Mesothelial cell of epicardium (in vitro differentiated cells): ENCODE measurements around the gene ATP8B1. TPM values are rescaled to one million over a fixed set of nuclear protein-coding genes. Genes with fewer than 3 reads are reported as not detected.
A peak's percentile ranks its signal among the peaks of the same experiment; 100 is the strongest.

ENCODE experiments used
- DNase-seq, 2 experiments: peaks; one replicate each; pipeline ENCODE4 v3.0.0; 2021; ENCODE audit warnings: low spot score in 2 of 2; ENCODE audit not compliant: unreplicated experiment in 2 of 2
- H3K27ac Mint-ChIP-seq: 2 replicates; pipeline ENCODE4 v1.8.0; 2021; ENCODE audit warnings: mixed read lengths
- H3K27me3 Mint-ChIP-seq: 2 replicates; pipeline ENCODE4 v1.8.0; 2021; ENCODE audit warnings: low read depth, mixed read lengths
- H3K36me3 Mint-ChIP-seq: 2 replicates; pipeline ENCODE4 v1.8.0; 2021; ENCODE audit warnings: mixed read lengths
- H3K4me1 Mint-ChIP-seq: 2 replicates; pipeline ENCODE4 v1.8.0; 2021; ENCODE audit warnings: mixed read lengths
- H3K4me3 Mint-ChIP-seq: 2 replicates; pipeline ENCODE4 v1.8.0; 2021; ENCODE audit warnings: mild to moderate bottlenecking, moderate library complexity, mixed read lengths
- H3K9me3 Mint-ChIP-seq: 2 replicates; pipeline ENCODE4 v1.8.0; 2021; ENCODE audit warnings: mixed read lengths
- total RNA-seq: library from RNA; stranded (reverse); gene quantifications from 3 replicates; pipeline ENCODE4 v1.2.1, GENCODE V29; 2021
- TF ChIP-seq, protein P1 (sequence below): fragments of 200-600 bp; sonication (generic); IDR thresholded peaks from one replicate; pipeline ENCODE4 v1.5.0; 2021; ENCODE audit warnings: antibody characterized with exemption; ENCODE audit not compliant: unreplicated experiment

ATP8B1 gene
- total RNA-seq, 1 donor from 2014 or later, result 14.1 TPM

DNA sequence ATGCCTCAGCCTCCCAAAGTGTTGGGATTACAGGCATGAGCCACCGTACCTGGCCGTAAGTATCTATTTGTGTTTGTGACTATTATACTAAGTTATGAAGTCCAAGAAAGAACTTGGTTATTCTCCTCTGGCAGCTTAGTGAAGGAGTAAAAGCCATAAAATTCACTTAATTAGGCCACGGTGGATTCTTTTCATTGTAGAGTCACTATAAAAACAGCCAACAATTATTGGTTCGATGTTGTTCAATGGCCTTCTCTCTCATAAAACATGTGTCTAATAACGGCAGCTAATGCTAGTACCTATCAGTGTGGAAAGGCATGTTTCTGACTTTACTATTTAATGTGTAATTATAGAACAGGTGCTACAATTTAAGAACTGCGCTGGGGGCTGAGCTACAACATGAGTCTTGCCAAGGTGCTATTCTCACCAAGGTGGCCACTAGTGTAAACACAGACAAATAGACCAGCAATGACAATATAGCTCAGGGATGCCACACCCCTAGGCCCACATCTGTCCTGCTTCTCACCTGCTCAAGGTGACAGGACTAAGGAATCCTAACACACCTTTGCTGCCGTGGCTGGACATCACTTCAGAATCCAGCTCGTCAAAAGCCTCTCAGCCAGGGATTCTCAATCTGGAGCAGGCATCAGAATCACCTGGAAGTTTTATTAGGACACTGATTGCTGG, 17.2 kb downstream of the ATP8B1 start:
- H3K4me1 Mint-ChIP-seq, result peaks cover 63% of the 10 kb centered on the region

DNA sequence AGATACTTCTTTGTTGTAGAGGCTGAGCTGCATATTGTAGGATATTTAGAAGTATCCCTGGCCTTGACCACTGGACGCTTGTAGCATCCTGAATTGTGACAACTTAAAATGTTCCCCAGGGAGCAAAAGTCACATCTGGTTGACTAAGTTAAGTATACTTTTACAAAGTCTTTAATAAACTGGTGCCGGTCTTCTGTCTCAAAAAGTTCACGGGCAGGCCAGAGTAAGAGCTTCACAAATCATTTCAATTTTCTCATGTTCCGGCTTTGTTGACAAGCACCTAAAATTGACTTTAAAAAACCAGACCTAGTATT, 18.4 kb downstream of the ATP8B1 start:
- TF ChIP-seq, protein P1, sequence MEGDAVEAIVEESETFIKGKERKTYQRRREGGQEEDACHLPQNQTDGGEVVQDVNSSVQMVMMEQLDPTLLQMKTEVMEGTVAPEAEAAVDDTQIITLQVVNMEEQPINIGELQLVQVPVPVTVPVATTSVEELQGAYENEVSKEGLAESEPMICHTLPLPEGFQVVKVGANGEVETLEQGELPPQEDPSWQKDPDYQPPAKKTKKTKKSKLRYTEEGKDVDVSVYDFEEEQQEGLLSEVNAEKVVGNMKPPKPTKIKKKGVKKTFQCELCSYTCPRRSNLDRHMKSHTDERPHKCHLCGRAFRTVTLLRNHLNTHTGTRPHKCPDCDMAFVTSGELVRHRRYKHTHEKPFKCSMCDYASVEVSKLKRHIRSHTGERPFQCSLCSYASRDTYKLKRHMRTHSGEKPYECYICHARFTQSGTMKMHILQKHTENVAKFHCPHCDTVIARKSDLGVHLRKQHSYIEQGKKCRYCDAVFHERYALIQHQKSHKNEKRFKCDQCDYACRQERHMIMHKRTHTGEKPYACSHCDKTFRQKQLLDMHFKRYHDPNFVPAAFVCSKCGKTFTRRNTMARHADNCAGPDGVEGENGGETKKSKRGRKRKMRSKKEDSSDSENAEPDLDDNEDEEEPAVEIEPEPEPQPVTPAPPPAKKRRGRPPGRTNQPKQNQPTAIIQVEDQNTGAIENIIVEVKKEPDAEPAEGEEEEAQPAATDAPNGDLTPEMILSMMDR, result no peak
- H3K27me3 Mint-ChIP-seq, result no peaks in the 10 kb centered on the region
- H3K36me3 Mint-ChIP-seq, result no peaks in the 10 kb centered on the region
- no peak for DNase-seq
- no peaks in the 10 kb centered on the region for H3K9me3 Mint-ChIP-seq
- peak overlapping the region; percentile 93 for H3K27ac Mint-ChIP-seq
- H3K4me3 Mint-ChIP-seq, result no peak overlapping the region
- H3K4me1 Mint-ChIP-seq, result peaks cover 71% of the 10 kb centered on the region

More for the DNA sequence above, 17.2 kb downstream of the ATP8B1 start:
- no peak for DNase-seq
- Mint-ChIP-seq H3K27ac (no peak overlapping the region), H3K9me3 (no peaks in the 10 kb centered on the region), H3K27me3 (no peaks in the 10 kb centered on the region), H3K4me3 (no peak overlapping the region), H3K36me3 (no peaks in the 10 kb centered on the region)
- TF ChIP-seq, protein P1, result no peak

DNA sequence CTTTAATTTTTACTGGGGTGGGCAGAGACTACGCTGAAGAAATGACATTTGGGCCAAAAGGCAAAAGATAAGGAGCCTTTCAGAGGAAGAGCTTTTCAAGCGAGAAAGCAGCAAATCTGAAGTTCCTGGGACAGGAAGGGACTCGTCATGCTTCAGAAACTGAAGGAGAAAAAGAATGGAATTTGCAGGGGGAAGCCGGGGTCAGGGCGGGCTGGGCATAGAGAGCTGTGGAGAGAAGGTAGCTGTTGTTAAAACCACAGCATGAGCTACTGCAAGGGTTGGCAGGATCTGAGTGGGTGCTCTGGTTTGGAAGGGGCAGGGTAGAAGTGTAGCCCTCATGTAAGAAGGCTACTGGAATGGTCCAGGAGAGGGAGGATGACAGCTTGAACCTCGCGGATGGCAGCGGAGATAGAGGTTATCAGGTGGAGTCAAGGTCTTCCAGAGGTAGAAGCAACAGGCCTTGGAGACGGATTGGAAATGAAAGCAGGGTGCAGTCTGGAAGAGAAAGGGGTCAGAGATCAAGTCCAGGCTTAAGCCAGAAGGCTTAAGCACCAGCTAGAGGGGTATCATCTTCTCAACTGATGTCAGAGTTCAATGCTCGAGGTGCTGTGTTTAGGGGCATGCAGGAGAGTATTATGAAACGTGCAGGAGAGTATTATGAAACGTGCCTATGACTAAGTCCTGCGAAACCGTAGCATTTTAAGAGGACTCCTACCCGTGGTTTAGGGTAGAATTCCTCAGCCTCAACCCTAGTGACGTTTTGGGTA, 18.9 kb downstream of the ATP8B1 start:
- H3K4me3 Mint-ChIP-seq, result peak overlapping the region; percentile 5
- no peaks in the 10 kb centered on the region for H3K27me3 Mint-ChIP-seq
- TF ChIP-seq, protein P1, result no peak
- H3K36me3 Mint-ChIP-seq, result no peaks in the 10 kb centered on the region
- peak overlapping the region; percentile 93 for H3K27ac Mint-ChIP-seq
- peaks cover 66% of the 10 kb centered on the region for H3K4me1 Mint-ChIP-seq
- no peaks in the 10 kb centered on the region for H3K9me3 Mint-ChIP-seq
- DNase-seq, result no peak

DNA sequence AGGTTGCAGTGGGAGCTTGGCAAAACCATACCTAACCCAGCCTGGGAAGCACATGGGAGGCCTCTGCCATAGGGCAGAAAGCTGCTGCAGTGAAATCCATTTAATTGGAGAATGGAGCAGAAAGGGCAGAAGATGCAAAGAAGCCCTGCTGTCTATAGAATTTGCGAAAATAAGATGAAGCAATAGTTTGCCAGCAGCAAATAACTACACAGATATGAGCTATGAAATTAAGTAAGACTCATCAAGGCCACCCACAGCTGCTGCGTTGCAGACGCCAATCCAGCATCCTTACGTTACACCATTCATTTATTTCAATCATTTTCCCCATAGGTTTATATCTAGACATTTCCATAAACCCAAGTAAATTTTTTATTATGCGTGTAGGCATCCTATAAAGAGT, 21.1 kb downstream of the ATP8B1 start:
- no peaks in the 10 kb centered on the region for H3K36me3 Mint-ChIP-seq
- TF ChIP-seq, protein P1, result no peak
- H3K4me1 Mint-ChIP-seq, result peaks cover 60% of the 10 kb centered on the region
- no peak for DNase-seq
- no peaks in the 10 kb centered on the region for H3K9me3 Mint-ChIP-seq
- no peak overlapping the region for H3K4me3 Mint-ChIP-seq
- H3K27ac Mint-ChIP-seq, result no peak overlapping the region
- no peaks in the 10 kb centered on the region for H3K27me3 Mint-ChIP-seq

DNA sequence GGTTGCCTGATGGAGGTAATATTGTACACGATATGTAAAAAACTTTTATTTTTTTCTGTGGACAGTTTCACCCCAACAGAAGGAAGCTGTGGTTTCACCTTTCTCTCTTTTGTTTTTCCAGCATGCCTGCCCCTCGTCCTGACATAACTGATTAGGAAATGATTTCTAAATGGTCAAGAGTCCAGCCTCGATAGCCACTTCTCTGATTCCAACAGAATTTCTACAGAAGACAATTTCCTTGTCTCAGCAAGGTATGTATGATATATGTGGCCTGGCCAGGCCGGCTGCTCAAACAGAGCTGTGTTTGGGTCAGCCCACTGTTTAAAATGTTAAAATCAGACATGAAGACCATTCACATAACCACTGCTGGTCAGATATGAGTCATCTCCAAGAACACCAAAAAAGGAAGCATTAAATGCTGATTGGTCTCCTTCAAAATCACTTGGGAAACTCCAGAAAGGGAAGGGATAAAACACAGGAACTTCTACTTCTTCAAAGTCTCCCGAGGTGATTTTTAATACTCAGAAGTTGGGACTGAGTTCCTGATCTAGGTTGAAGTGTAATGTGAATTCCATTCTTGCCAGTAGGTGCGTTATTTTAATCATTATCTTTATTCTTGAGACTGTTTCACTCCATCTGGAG, 22.3 kb downstream of the ATP8B1 start:
- Mint-ChIP-seq H3K4me1 (peaks cover 58% of the 10 kb centered on the region), H3K27ac (peak overlapping the region; percentile 89), H3K27me3 (no peaks in the 10 kb centered on the region), H3K36me3 (no peaks in the 10 kb centered on the region), H3K4me3 (peak overlapping the region; percentile 5), H3K9me3 (no peaks in the 10 kb centered on the region)
- DNase-seq, result no peak
- TF ChIP-seq, protein P1, result no peak
